PC-9 (cell line): Measurements from ENCODE around the gene KRTAP20-4. TPM values are rescaled to one million over a fixed set of nuclear protein-coding genes. Genes with fewer than 3 reads are reported as not detected.

Experiments
- BruUV-seq: library from RNA; stranded (reverse); fragments of 400-500 nt; replicated peaks from 2 replicates; lab custom pipeline; 2021; lab: Mats Ljungman, UMichigan
- CTCF ChIA-PET: fragments of 300-600 bp; sonication (Branson Sonifier 250); formaldehyde crosslinking; loops from one replicate; lab custom pipeline; 2022; ENCODE audit warnings: antibody characterized with exemption; lab: Charles Lee
- POLR2A ChIA-PET: fragments of 300-600 bp; sonication (Branson Sonifier 250); formaldehyde crosslinking; loops from one replicate; lab custom pipeline; 2022; ENCODE audit warnings: antibody characterized with exemption; ENCODE audit not compliant: unreplicated experiment; lab: Charles Lee
- DNase-seq, 2 experiments: peaks; one replicate each; pipeline versions ENCODE4 v3.0.0 to v3.0.0-alpha.2; 2015 to 2022; ENCODE audit warnings: mixed read lengths in 1 of 2
- H2AFZ ChIP-seq: fragments of 200-600 bp; sonication (generic); 2 replicates; pipeline ENCODE4 v1.8.1; 2017; ENCODE audit warnings: antibody characterized with exemption
- H3F3A ChIP-seq: fragments of 200-600 bp; sonication (generic); 2 replicates; pipeline ENCODE4 v1.8.1; 2017; ENCODE audit warnings: antibody characterized with exemption, mild to moderate bottlenecking, low read depth; ENCODE audit not compliant: insufficient read depth
- H3K27ac ChIP-seq: fragments of 200-600 bp; sonication (generic); 2 replicates; pipeline ENCODE4 v1.6.1; 2016; ENCODE audit warnings: mixed run types
- H3K27me3 ChIP-seq: fragments of 200-600 bp; sonication (generic); 2 replicates; pipeline ENCODE4 v1.6.1; 2016; ENCODE audit warnings: low read depth, mixed run types; ENCODE audit not compliant: insufficient read depth
- H3K36me3 ChIP-seq: fragments of 200-600 bp; sonication (generic); 2 replicates; pipeline ENCODE4 v1.6.1; 2016; ENCODE audit warnings: low read depth, mixed run types
- H3K4me1 ChIP-seq: fragments of 200-600 bp; sonication (generic); replicated peaks from 2 replicates; pipeline ENCODE4 v1.6.1; 2016; ENCODE audit warnings: mixed run types; ENCODE audit not compliant: insufficient read depth
- H3K4me2 ChIP-seq: fragments of 200-600 bp; sonication (generic); 2 replicates; pipeline ENCODE4 v1.6.1; 2017; ENCODE audit warnings: mixed run types
- H3K4me3 ChIP-seq: fragments of 200-600 bp; sonication (generic); 2 replicates; pipeline ENCODE4 v1.6.1; 2016; ENCODE audit warnings: mixed run types
- H3K79me2 ChIP-seq: fragments of 200-600 bp; sonication (generic); 2 replicates; pipeline ENCODE4 v1.6.1; 2017; ENCODE audit warnings: low read depth, mixed run types
- H3K9me2 ChIP-seq: fragments of 200-600 bp; sonication (generic); 2 replicates; pipeline ENCODE4 v1.8.1; 2017; ENCODE audit warnings: mild to moderate bottlenecking; ENCODE audit not compliant: insufficient read depth
- H3K9me3 ChIP-seq: fragments of 200-600 bp; sonication (generic); 2 replicates; pipeline ENCODE4 v1.8.1; 2016; ENCODE audit warnings: low read depth; ENCODE audit not compliant: insufficient read depth
- H4K20me1 ChIP-seq: fragments of 200-600 bp; sonication (generic); 2 replicates; pipeline ENCODE4 v1.8.1; 2017; ENCODE audit not compliant: insufficient read depth
- EZH2 ChIP-seq: fragments of 200-600 bp; sonication (generic); IDR thresholded peaks from 2 replicates; pipeline ENCODE4 v1.8.0; 2017; ENCODE audit warnings: antibody characterized with exemption, low read depth
- intact Hi-C: fragments of 100-400 bp; cut with micrococcal nuclease; formaldehyde crosslinking; loops from one replicate; pipeline ENCODE4 v1.10.0; 2022; ENCODE audit not compliant: unreplicated experiment
- total RNA-seq: library from RNA; stranded (reverse); gene quantifications from 2 replicates; pipeline ENCODE4 v1.2.3, GENCODE V29; 2021
- TF ChIP-seq, protein P1 (sequence below): fragments of 200-600 bp; sonication (generic); conservative IDR thresholded peaks from 2 replicates; pipeline ENCODE4 v1.6.1; 2017; ENCODE audit warnings: mixed run types, antibody characterized with exemption, mild to moderate bottlenecking, moderate library complexity

Gene KRTAP20-4
- total RNA-seq, 1 experiment from 2014 or later, result not detected

DNA sequence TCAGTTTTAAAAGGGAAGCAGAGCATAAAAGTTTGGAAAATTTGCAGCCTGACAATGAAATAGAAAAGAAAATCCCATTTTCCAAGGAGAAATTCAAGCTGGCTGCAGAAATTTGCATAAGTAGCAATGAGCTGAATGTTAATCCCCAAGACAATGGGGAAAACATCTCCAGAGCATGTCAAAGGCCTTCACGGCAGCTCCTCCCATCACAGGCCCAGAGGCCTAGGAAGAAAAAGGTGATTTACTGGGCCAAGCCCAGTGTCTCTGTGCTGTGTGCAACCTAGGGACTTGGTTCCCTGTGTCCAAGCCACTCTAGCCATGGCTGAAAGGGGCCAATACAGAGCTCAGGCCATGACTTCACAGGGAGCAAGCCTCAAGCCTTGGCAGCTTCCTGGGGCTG lies 48.3 kb downstream of the KRTAP20-4 start:
- Histone ChIP-seq H3K79me2 (no peaks in the 10 kb centered on the region), H3K27me3 (no peaks in the 10 kb centered on the region), H3K4me2 (no peak overlapping the region), H3K4me1 (no peaks in the 10 kb centered on the region), H3K9me3 (no peaks in the 10 kb centered on the region), H3K9me2 (no peaks in the 10 kb centered on the region), H4K20me1 (no peaks in the 10 kb centered on the region), H3F3A (no peaks in the 10 kb centered on the region), H3K4me3 (no peak overlapping the region), H3K36me3 (no peaks in the 10 kb centered on the region), H3K27ac (no peak overlapping the region), H2AFZ (no peak overlapping the region)
- DNase-seq, result no peak
- POLR2A ChIA-PET, result no interaction called here
- intact Hi-C loops, result no loop called here
- BruUV-seq, result no TSS peak
- CTCF ChIA-PET, result no interaction called here
- TF ChIP-seq, protein P1, sequence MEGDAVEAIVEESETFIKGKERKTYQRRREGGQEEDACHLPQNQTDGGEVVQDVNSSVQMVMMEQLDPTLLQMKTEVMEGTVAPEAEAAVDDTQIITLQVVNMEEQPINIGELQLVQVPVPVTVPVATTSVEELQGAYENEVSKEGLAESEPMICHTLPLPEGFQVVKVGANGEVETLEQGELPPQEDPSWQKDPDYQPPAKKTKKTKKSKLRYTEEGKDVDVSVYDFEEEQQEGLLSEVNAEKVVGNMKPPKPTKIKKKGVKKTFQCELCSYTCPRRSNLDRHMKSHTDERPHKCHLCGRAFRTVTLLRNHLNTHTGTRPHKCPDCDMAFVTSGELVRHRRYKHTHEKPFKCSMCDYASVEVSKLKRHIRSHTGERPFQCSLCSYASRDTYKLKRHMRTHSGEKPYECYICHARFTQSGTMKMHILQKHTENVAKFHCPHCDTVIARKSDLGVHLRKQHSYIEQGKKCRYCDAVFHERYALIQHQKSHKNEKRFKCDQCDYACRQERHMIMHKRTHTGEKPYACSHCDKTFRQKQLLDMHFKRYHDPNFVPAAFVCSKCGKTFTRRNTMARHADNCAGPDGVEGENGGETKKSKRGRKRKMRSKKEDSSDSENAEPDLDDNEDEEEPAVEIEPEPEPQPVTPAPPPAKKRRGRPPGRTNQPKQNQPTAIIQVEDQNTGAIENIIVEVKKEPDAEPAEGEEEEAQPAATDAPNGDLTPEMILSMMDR, result no peak
- no peak for TF ChIP-seq EZH2

Other genes starting within 250 kb of the KRTAP20-4 start
- gene KRTAP13-2, start 248.4 kb upstream of the KRTAP20-4 start, total RNA-seq, result not detected in 2 replicates
- not detected in 2 replicates for gene KRTAP13-1, start 224.6 kb upstream of the KRTAP20-4 start, total RNA-seq
- gene KRTAP13-3, start 194.7 kb upstream of the KRTAP20-4 start, total RNA-seq, result not detected in 2 replicates
- not detected in 2 replicates for gene KRTAP13-4, start 190.4 kb upstream of the KRTAP20-4 start, total RNA-seq
- not detected in 2 replicates for gene KRTAP15-1, start 180.4 kb upstream of the KRTAP20-4 start, total RNA-seq
- gene KRTAP19-1, start 140.3 kb upstream of the KRTAP20-4 start, total RNA-seq, result not detected in 2 replicates
- gene KRTAP19-2, start 133.2 kb upstream of the KRTAP20-4 start, total RNA-seq, result not detected in 2 replicates
- not detected in 2 replicates for gene KRTAP19-3, start 128.6 kb upstream of the KRTAP20-4 start, total RNA-seq
- not detected in 2 replicates for gene KRTAP19-4, start 123.5 kb upstream of the KRTAP20-4 start, total RNA-seq
- gene KRTAP19-5, start 118.5 kb upstream of the KRTAP20-4 start, total RNA-seq, result not detected in 2 replicates
- gene KRTAP19-6, start 78.8 kb upstream of the KRTAP20-4 start, total RNA-seq, result not detected in 2 replicates
- not detected in 2 replicates for gene KRTAP19-7, start 59.3 kb upstream of the KRTAP20-4 start, total RNA-seq
- gene KRTAP22-2, start 30.2 kb upstream of the KRTAP20-4 start, total RNA-seq, result not detected in 2 replicates
- gene KRTAP6-3, start 28.2 kb upstream of the KRTAP20-4 start, total RNA-seq, result not detected in 2 replicates
- gene KRTAP6-2, start 21.7 kb upstream of the KRTAP20-4 start, total RNA-seq, result not detected in 2 replicates
- not detected in 2 replicates for gene KRTAP22-1, start 19.5 kb upstream of the KRTAP20-4 start, total RNA-seq
- not detected in 2 replicates for gene KRTAP6-1, start 6.7 kb upstream of the KRTAP20-4 start, total RNA-seq
- not detected in 2 replicates for gene KRTAP20-1, start 4.2 kb upstream of the KRTAP20-4 start, total RNA-seq
- not detected in 2 replicates for gene KRTAP20-2, start 14.6 kb downstream of the KRTAP20-4 start, total RNA-seq
- gene KRTAP20-3, start 22.2 kb downstream of the KRTAP20-4 start, total RNA-seq, result not detected in 2 replicates
- not detected in 2 replicates for gene KRTAP21-3, start 98.2 kb downstream of the KRTAP20-4 start, total RNA-seq
- not detected in 2 replicates for gene KRTAP21-2, start 126.6 kb downstream of the KRTAP20-4 start, total RNA-seq
- gene KRTAP21-1, start 134.8 kb downstream of the KRTAP20-4 start, total RNA-seq, result not detected in 2 replicates
- gene KRTAP8-1, start 192.6 kb downstream of the KRTAP20-4 start, total RNA-seq, result not detected in 2 replicates
- gene KRTAP7-1, start 209.1 kb downstream of the KRTAP20-4 start, total RNA-seq, result not detected in 2 replicates